Cardiac muscle cell (in vitro differentiated cells and primary cell): ENCODE measurements around the gene POC1A. TPM values are rescaled to one million over a fixed set of nuclear protein-coding genes. Genes with fewer than 3 reads are reported as not detected.

Experiments used
- DNase-seq, 2 donors: peaks; one replicate each; pipeline versions ENCODE4 v3.0.0 to v3.0.0-alpha.2; 2010 to 2017; ENCODE audit warnings: low read depth in 1 of 2, low spot score in 1 of 2
- H3K27ac ChIP-seq: fragments of 200-600 bp; sonication (generic); 2 replicates; pipeline ENCODE4 v1.5.1; 2016
- H3K27me3 ChIP-seq: fragments of 200-600 bp; sonication (generic); 2 replicates; pipeline ENCODE4 v1.6.0; 2016; ENCODE audit warnings: control low read depth
- H3K36me3 ChIP-seq: fragments of 200-600 bp; sonication (generic); 2 replicates; pipeline ENCODE4 v1.5.1; 2016; ENCODE audit warnings: control low read depth
- H3K4me1 ChIP-seq: fragments of 200-600 bp; sonication (generic); 2 replicates; pipeline ENCODE4 v1.8.1; 2017; ENCODE audit warnings: low read depth, mild to moderate bottlenecking, mixed run types
- H3K4me3 ChIP-seq: fragments of 200-600 bp; sonication (generic); 2 replicates; pipeline ENCODE4 v1.5.1; 2016; ENCODE audit warnings: mild to moderate bottlenecking
- H3K9me3 ChIP-seq: fragments of 200-600 bp; sonication (generic); 2 replicates; pipeline ENCODE4 v1.5.1; 2017; ENCODE audit warnings: low read depth, mild to moderate bottlenecking, control low read depth
- polyA plus RNA-seq: library from polyadenylated mRNA; unstranded; fragments of >200 nt; fragmentation: Nextera tagmentation; extraction: Ambion mirVana; gene quantifications from 2 replicates; pipeline ENCODE4 v1.2.1, GENCODE V29; 2016
- total RNA-seq: library from RNA; depleted of rRNA; stranded (reverse); fragments of >200 nt; gene quantifications from 2 replicates; pipeline ENCODE4 v1.2.3, GENCODE V29; 2016
- TF ChIP-seq, protein P1 (sequence below): IDR thresholded peaks from 2 replicates; pipeline ENCODE4 v1.5.1; 2012; ENCODE audit warnings: low read depth, mild to moderate bottlenecking, low read length

The POC1A gene
- total and polyA plus RNA-seq, 2 experiments from 2014 or later = 10.6 to 12.4 TPM

DNA sequence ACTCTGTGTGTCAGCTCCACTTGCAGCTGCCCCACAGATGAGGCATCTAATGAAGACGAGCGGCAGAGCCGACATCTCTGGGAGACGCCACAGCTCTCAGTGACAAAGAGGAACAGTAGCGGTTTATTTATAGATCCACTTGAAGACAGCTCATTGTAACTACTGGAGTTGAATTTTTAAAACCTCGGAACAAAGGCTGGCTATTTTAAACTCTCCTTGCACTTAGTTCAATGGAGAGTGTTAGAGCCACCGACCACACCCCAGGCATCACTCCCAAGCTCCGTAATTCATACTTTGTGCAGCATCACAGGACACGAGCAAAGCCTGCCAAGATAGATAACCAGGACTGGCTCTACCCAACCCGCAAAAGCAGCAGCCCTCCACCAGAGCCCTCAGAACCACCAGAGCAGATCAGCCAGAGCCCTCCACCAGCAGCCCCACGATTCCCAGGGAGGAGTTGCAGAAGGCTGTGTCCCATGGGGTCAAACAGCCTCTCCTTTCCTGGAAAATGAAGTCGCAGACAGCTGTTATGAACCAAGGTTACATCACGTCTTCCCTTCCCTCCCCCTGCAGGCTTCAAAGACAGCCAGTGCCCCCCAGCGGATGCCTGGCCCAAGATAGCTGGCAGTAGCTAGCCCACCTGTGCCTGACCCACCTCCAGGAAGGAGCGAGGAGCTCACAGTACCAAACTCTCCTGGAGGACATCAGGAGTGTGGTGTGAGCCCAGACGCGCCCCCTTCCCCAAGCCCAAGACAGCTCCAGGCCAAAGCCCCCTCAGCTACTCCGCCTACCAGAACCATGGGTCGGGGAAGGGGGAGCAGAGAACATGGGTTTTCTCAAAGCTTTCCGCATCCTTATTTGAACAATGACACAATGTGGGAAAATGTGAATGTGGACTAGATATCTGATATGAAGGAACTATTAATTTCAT is 45.7 kb downstream of the POC1A start:
- Histone ChIP-seq H3K27ac (peak overlapping the region; percentile 81), H3K36me3 (no peaks in the 10 kb centered on the region), H3K4me1 (peaks cover 44% of the 10 kb centered on the region), H3K27me3 (no peaks in the 10 kb centered on the region), H3K4me3 (no peak overlapping the region), H3K9me3 (no peaks in the 10 kb centered on the region)
- DNase-seq = peak; percentile 57 to 80
- TF ChIP-seq, protein P1, sequence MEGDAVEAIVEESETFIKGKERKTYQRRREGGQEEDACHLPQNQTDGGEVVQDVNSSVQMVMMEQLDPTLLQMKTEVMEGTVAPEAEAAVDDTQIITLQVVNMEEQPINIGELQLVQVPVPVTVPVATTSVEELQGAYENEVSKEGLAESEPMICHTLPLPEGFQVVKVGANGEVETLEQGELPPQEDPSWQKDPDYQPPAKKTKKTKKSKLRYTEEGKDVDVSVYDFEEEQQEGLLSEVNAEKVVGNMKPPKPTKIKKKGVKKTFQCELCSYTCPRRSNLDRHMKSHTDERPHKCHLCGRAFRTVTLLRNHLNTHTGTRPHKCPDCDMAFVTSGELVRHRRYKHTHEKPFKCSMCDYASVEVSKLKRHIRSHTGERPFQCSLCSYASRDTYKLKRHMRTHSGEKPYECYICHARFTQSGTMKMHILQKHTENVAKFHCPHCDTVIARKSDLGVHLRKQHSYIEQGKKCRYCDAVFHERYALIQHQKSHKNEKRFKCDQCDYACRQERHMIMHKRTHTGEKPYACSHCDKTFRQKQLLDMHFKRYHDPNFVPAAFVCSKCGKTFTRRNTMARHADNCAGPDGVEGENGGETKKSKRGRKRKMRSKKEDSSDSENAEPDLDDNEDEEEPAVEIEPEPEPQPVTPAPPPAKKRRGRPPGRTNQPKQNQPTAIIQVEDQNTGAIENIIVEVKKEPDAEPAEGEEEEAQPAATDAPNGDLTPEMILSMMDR = peak; percentile 45

DNA sequence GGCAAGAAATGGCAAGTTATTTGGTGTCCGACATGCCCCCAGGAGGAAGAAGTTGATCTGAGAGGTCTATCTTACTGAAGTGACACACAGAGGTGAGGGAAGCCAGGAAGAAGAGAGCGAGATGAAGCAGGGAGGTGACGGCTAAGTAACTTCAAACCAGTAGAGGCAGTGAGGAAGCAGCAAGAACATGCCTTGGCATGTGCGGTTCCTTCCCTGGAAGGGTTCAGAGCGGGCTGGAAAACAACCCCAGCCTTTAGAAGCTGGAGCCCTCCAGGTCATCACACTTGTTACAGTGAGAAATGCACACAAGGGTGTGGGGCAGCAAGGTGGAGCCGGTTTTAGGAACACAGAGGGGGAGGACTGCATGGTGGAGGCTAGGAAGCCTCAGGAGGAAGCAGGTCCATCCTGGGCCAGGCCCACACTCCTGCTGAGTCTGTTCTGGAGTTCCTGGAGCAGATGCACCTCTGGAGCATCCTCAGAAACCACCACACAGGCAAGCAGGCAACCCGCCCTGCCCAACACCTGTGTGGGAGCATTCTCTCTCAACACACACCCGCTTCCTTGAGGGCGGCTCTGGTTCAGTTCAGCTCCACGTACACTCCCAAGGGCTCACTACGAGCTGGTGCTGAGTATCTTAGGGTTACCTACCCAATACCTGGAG is 47.1 kb downstream of the POC1A start:
- H3K27me3 ChIP-seq = no peaks in the 10 kb centered on the region
- H3K9me3 ChIP-seq = no peaks in the 10 kb centered on the region
- H3K27ac ChIP-seq = peak overlapping the region; percentile 81
- TF ChIP-seq, protein P1 = no peak
- no peak for DNase-seq
- no peaks in the 10 kb centered on the region for H3K36me3 ChIP-seq
- peaks cover 44% of the 10 kb centered on the region for H3K4me1 ChIP-seq
- H3K4me3 ChIP-seq = no peak overlapping the region

DNA sequence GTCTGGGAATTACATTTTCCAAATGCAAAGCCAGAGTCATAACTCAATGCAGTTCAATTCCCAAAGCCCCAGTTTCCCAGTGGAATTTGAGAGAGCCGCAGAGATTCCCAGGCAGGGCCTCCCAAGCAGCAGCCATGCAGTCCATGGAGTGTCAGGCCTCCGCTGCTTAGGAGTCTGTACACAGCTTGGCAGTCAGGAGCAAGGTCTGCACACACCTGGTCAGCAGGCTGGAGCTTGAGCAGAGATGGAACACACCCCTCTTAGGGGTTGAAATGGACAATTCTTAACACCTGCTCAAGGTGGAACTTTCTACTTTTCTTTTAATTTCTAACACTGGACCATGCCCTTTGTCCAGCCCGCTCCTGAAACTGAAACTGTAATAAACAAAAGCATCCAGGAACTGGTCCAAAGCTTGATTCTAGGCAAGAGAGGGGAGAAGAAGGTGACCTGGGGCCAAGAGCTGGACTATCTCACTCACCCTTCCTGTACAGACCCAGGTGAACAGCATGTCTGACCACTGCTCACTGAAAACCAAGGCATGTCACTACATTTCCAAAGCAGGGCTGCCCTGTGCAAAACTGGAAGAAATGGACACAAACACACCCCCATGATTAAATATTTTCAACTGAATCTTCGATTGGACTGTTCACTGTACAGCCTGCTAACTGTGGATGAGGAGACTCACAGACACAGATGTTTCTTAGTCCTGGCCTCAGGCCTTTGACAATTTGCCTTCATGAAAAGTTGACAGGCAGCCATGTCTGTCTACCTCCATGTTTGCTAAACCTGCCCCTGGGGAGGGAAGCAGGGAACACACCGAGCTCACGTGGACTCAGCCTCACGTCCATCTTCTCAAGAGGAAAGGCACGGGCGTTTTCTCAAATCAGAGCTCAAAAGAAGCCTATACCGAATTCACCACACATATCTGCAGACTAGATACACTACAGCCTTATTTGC is 49.3 kb downstream of the POC1A start:
- Histone ChIP-seq H3K36me3 (no peaks in the 10 kb centered on the region), H3K4me1 (peaks cover 28% of the 10 kb centered on the region), H3K4me3 (no peak overlapping the region), H3K27ac (no peak overlapping the region), H3K27me3 (no peaks in the 10 kb centered on the region), H3K9me3 (no peaks in the 10 kb centered on the region)
- DNase-seq = no peak
- TF ChIP-seq, protein P1 = no peak

DNA sequence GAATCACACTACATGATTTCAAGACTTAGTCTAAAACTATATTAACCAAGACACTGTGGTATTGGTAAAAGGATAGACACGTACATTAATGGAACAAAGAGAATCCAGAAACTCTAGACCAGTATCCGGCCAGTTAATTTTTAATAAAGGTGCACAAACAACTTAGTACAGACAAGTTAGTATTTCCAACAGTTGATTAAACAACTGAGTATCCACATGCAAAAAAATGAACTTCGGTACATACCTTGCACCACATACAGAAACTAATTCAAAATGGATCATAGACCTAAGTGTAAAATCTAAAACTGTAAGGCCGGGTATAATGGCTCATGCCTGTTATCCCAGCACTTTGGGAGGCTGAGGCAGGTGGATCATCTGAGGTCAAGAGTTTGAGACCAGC is 51.3 kb downstream of the POC1A start:
- DNase-seq = no peak
- no peaks in the 10 kb centered on the region for H3K9me3 ChIP-seq
- TF ChIP-seq, protein P1 = no peak
- H3K4me1 ChIP-seq = peaks cover 17% of the 10 kb centered on the region
- no peaks in the 10 kb centered on the region for H3K27me3 ChIP-seq
- H3K27ac ChIP-seq = no peak overlapping the region
- no peak overlapping the region for H3K4me3 ChIP-seq
- no peaks in the 10 kb centered on the region for H3K36me3 ChIP-seq

DNA sequence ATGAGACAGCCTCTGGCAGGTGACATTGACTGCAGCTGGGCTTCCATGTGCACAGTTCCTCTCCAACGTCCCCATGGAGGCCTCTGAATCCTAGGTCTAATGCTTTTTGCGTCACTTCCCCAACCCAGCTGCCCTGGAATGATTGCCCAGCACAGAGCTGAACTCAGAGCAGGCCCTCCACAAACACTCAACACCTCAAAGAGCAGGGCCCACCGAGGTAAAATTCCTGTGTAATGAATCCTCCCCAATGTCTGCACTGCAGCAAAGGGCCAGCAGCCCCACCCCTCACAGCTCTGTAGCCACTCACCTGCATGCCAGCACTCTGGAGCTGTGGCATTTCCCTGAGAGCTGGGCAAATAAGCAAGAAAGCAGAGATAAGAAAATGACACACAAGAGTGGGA is 55.2 kb downstream of the POC1A start:
- TF ChIP-seq, protein P1 = no peak
- no peaks in the 10 kb centered on the region for H3K27me3 ChIP-seq
- H3K9me3 ChIP-seq = no peaks in the 10 kb centered on the region
- no peaks in the 10 kb centered on the region for H3K36me3 ChIP-seq
- no peak overlapping the region for H3K4me3 ChIP-seq
- H3K27ac ChIP-seq = peak overlapping the region; percentile 22
- peaks cover 34% of the 10 kb centered on the region for H3K4me1 ChIP-seq
- peak in 1 of 2 donors; percentile 57 for DNase-seq
